HEK293 (cell line): ENCODE measurements around the gene ETS2.

Experiments used
- BCL11B ChIP-seq: fragments of 450-650 bp; formaldehyde crosslinking; IDR thresholded peaks from 2 replicates; pipeline ENCODE4 v1.5.1; 2016; ENCODE audit warnings: low read depth, missing biosample characterization, missing genetic modification characterization
- GFI1B ChIP-seq: fragments of 450-650 bp; formaldehyde crosslinking; IDR thresholded peaks from 2 replicates; pipeline ENCODE4 v1.5.1; 2016; ENCODE audit warnings: missing biosample characterization, missing genetic modification characterization
- GLIS1 ChIP-seq: fragments of 450-650 bp; formaldehyde crosslinking; IDR thresholded peaks from 2 replicates; pipeline ENCODE4 v1.5.1; 2016; ENCODE audit warnings: missing biosample characterization, missing genetic modification characterization
- GLIS2 ChIP-seq: fragments of 450-650 bp; formaldehyde crosslinking; IDR thresholded peaks from 2 replicates; pipeline ENCODE4 v1.5.1; 2016; ENCODE audit warnings: missing biosample characterization, missing genetic modification characterization
- INSM2 ChIP-seq: fragments of 450-650 bp; formaldehyde crosslinking; IDR thresholded peaks from 2 replicates; pipeline ENCODE4 v1.5.1; 2016; ENCODE audit warnings: missing biosample characterization, missing genetic modification characterization
- KLF17 ChIP-seq: fragments of 450-650 bp; formaldehyde crosslinking; IDR thresholded peaks from 2 replicates; pipeline ENCODE4 v1.5.1; 2016; ENCODE audit warnings: missing biosample characterization, missing genetic modification characterization
- SP3 ChIP-seq: fragments of 450-650 bp; formaldehyde crosslinking; IDR thresholded peaks from 2 replicates; pipeline ENCODE4 v1.5.1; 2016; ENCODE audit warnings: missing biosample characterization, missing genetic modification characterization
- TSHZ1 ChIP-seq: fragments of 450-650 bp; formaldehyde crosslinking; IDR thresholded peaks from 2 replicates; pipeline ENCODE4 v1.5.1; 2016; ENCODE audit warnings: missing biosample characterization, missing genetic modification characterization, borderline replicate concordance
- YY1 ChIP-seq: fragments of 450-650 bp; formaldehyde crosslinking; IDR thresholded peaks from 2 replicates; pipeline ENCODE4 v1.5.1; 2018; ENCODE audit warnings: missing biosample characterization, missing genetic modification characterization
- ZBTB10 ChIP-seq: fragments of 450-650 bp; formaldehyde crosslinking; IDR thresholded peaks from 2 replicates; pipeline ENCODE4 v1.5.1; 2016; ENCODE audit warnings: missing biosample characterization, missing genetic modification characterization
- ZBTB44 ChIP-seq: fragments of 450-650 bp; IDR thresholded peaks from 2 replicates; pipeline ENCODE4 v1.5.1; 2018; ENCODE audit warnings: missing biosample characterization, mild to moderate bottlenecking, missing genetic modification characterization
- ZBTB48 ChIP-seq: fragments of 450-650 bp; formaldehyde crosslinking; IDR thresholded peaks from 2 replicates; pipeline ENCODE4 v1.5.1; 2016; ENCODE audit warnings: missing biosample characterization, missing genetic modification characterization
- ZEB2 ChIP-seq: fragments of 450-650 bp; formaldehyde crosslinking; IDR thresholded peaks from 2 replicates; pipeline ENCODE4 v1.5.1; 2016; ENCODE audit warnings: missing biosample characterization, missing genetic modification characterization
- ZFP41 ChIP-seq: fragments of 450-650 bp; formaldehyde crosslinking; IDR thresholded peaks from 2 replicates; pipeline ENCODE4 v1.5.1; 2016; ENCODE audit warnings: missing biosample characterization, missing genetic modification characterization, borderline replicate concordance
- ZNF10 ChIP-seq: fragments of 450-650 bp; formaldehyde crosslinking; IDR thresholded peaks from 2 replicates; pipeline ENCODE4 v1.5.1; 2017; ENCODE audit warnings: missing biosample characterization, missing genetic modification characterization
- ZNF138 ChIP-seq: fragments of 450-650 bp; formaldehyde crosslinking; IDR thresholded peaks from 2 replicates; pipeline ENCODE4 v1.5.1; 2016; ENCODE audit warnings: missing biosample characterization, missing genetic modification characterization, borderline replicate concordance
- ZNF157 ChIP-seq: fragments of 450-650 bp; formaldehyde crosslinking; IDR thresholded peaks from 2 replicates; pipeline ENCODE4 v1.5.1; 2016; ENCODE audit warnings: missing biosample characterization, missing genetic modification characterization
- ZNF280D ChIP-seq: fragments of 450-650 bp; formaldehyde crosslinking; IDR thresholded peaks from 2 replicates; pipeline ENCODE4 v1.5.1; 2016; ENCODE audit warnings: missing biosample characterization, missing genetic modification characterization
- ZNF335 ChIP-seq: fragments of 450-650 bp; formaldehyde crosslinking; conservative IDR thresholded peaks from 2 replicates; pipeline ENCODE4 v1.5.1; 2016; ENCODE audit warnings: missing biosample characterization, missing genetic modification characterization
- ZNF423 ChIP-seq: fragments of 450-650 bp; formaldehyde crosslinking; IDR thresholded peaks from 2 replicates; pipeline ENCODE4 v1.5.1; 2016; ENCODE audit warnings: missing biosample characterization, missing genetic modification characterization
- ZNF433 ChIP-seq: fragments of 450-650 bp; formaldehyde crosslinking; IDR thresholded peaks from 2 replicates; pipeline ENCODE4 v1.5.1; 2016; ENCODE audit warnings: missing biosample characterization, missing genetic modification characterization, low read depth
- ZNF521 ChIP-seq: fragments of 450-650 bp; formaldehyde crosslinking; IDR thresholded peaks from 2 replicates; pipeline ENCODE4 v1.5.1; 2017; ENCODE audit warnings: missing biosample characterization, mild to moderate bottlenecking, missing genetic modification characterization
- ZNF600 ChIP-seq: fragments of 450-650 bp; formaldehyde crosslinking; IDR thresholded peaks from 2 replicates; pipeline ENCODE4 v1.5.1; 2016; ENCODE audit warnings: missing biosample characterization, missing genetic modification characterization
- ZNF704 ChIP-seq: fragments of 450-650 bp; formaldehyde crosslinking; IDR thresholded peaks from 2 replicates; pipeline ENCODE4 v1.5.1; 2016; ENCODE audit warnings: missing biosample characterization, missing genetic modification characterization

The ETS2 gene

GRCh38 chr21:38806153-38806941 lies 618 bp downstream of the ETS2 start (continued):
- TF ChIP-seq ZNF10 (tag by site-specific recombination): no peak
- TF ChIP-seq INSM2 (tag by site-specific recombination): no peak
- TF ChIP-seq ZEB2: peak; percentile 57
- TF ChIP-seq ZNF423: peak; percentile 66
- TF ChIP-seq ZNF600 (tag by site-specific recombination): no peak
- no peak for TF ChIP-seq TSHZ1 (tag by site-specific recombination)
- no peak for TF ChIP-seq ZNF157
- no peak for TF ChIP-seq ZBTB44
- TF ChIP-seq KLF17: peak; percentile 16; the same call in 1 of the 2 replicates
- TF ChIP-seq GLIS2 (tag by site-specific recombination): peak; percentile 77
- TF ChIP-seq ZNF138 (tag by site-specific recombination): no peak
- TF ChIP-seq ZNF704 (tag by site-specific recombination): no peak
- TF ChIP-seq ZNF280D (tag by site-specific recombination): no peak
- no peak for TF ChIP-seq ZFP41 (tag by site-specific recombination)
- peak; percentile 62 for TF ChIP-seq ZNF335 (tag by site-specific recombination)
- no peak for TF ChIP-seq ZNF433 (tag by site-specific recombination)
- TF ChIP-seq SP3 (tag by site-specific recombination): 0 out of 2 replicates have a peak, but pooled peaks have one; percentile 5
- TF ChIP-seq GFI1B: no peak
- no peak for TF ChIP-seq BCL11B
- TF ChIP-seq ZBTB48 (tag by site-specific recombination): no peak
- TF ChIP-seq ZNF521 (tag by site-specific recombination): no peak
- peak; percentile 27 for TF ChIP-seq GLIS1 (tag by site-specific recombination)
- TF ChIP-seq YY1: peak; percentile 26; the same call in 1 of the 2 replicates
- peak; percentile 87 for TF ChIP-seq ZBTB10 (tag by site-specific recombination)
